GM21619 (cell line): Measurements from ENCODE around the gene EPC1.

Experiments used
- ATAC-seq: cut with Tn5 transposase; IDR thresholded peaks from one replicate; pipeline ENCODE4 v1.9.1; 2021; ENCODE audit not compliant: unreplicated experiment

The EPC1 gene

GRCh38 chr10:32338262-32338661, 8.7 kb downstream of the EPC1 start:
- no peak for ATAC-seq

GRCh38 chr10:32337350-32337749, 9.6 kb downstream of the EPC1 start:
- no peak for ATAC-seq

- no peak for ATAC-seq
Observed at GRCh38 chr10:32333849-32334248, 13.1 kb downstream of the EPC1 start.

GRCh38 chr10:32332299-32332750, 14.6 kb downstream of the EPC1 start:
- ATAC-seq: peak; percentile 93

- no peak for ATAC-seq
Observed at GRCh38 chr10:32331606-32332005, 15.4 kb downstream of the EPC1 start.

- ATAC-seq: no peak
Observed at GRCh38 chr10:32330214-32330613, 16.7 kb downstream of the EPC1 start.

- ATAC-seq: no peak
Observed at GRCh38 chr10:32329061-32329460, 17.9 kb downstream of the EPC1 start.

- no peak for ATAC-seq
Observed at GRCh38 chr10:32328499-32328898, 18.5 kb downstream of the EPC1 start.

GRCh38 chr10:32327364-32327691, 19.6 kb downstream of the EPC1 start:
- no peak for ATAC-seq

GRCh38 chr10:32326680-32327363, 20.1 kb downstream of the EPC1 start:
- no peak for ATAC-seq

- ATAC-seq: peak; percentile 58
Observed at GRCh38 chr10:32326119-32326518, 20.8 kb downstream of the EPC1 start.

- no peak for ATAC-seq
Observed at GRCh38 chr10:32323051-32323450, 23.9 kb downstream of the EPC1 start.

GRCh38 chr10:32321016-32321631, 25.8 kb downstream of the EPC1 start:
- ATAC-seq: no peak

- ATAC-seq: peak; percentile 43
Observed at GRCh38 chr10:32318476-32318896, 28.5 kb downstream of the EPC1 start.

- peak; percentile 93 for ATAC-seq
Observed at GRCh38 chr10:32317795-32318357, 29.1 kb downstream of the EPC1 start.

- ATAC-seq: no peak
Observed at GRCh38 chr10:32315424-32315823, 31.5 kb downstream of the EPC1 start.

GRCh38 chr10:32314588-32314987, 32.4 kb downstream of the EPC1 start:
- ATAC-seq: no peak

GRCh38 chr10:32308027-32308603, 38.8 kb downstream of the EPC1 start:
- ATAC-seq: no peak

- no peak for ATAC-seq
Observed at GRCh38 chr10:32307609-32308008, 39.3 kb downstream of the EPC1 start.

GRCh38 chr10:32299354-32299980, 47.5 kb downstream of the EPC1 start:
- ATAC-seq: no peak

- no peak for ATAC-seq
Observed at GRCh38 chr10:32298075-32298812, 48.7 kb downstream of the EPC1 start.
